Peyer's patch (tissue), 4 donors: ENCODE measurements around the gene DCP1B.

Source experiments
- CTCF ChIP-seq, 6 experiments: fragments of 450-650 bp in 4 of 6; fragments of 200-600 bp in 2 of 6; sonication (generic) in 1 of 6; IDR thresholded peaks; one replicate each; pipeline ENCODE4 v1.5.1; 2017 to 2019; ENCODE audit warnings: antibody characterized with exemption in 6 of 6, mild to moderate bottlenecking in 3 of 6, moderate library complexity in 1 of 6
- POLR2A ChIP-seq, 2 donors: fragments of 450-650 bp; IDR thresholded peaks; one replicate each; pipeline ENCODE4 v1.5.1; 2017; ENCODE audit warnings: antibody characterized with exemption in 2 of 2, mild to moderate bottlenecking in 2 of 2, moderate library complexity in 2 of 2

GRCh38 chr12:1912580-1913376, 91.5 kb downstream of the DCP1B start:
- no peak for TF ChIP-seq CTCF (IDR thresholded peaks at IDR 0.05)
- no peak for TF ChIP-seq POLR2A (IDR thresholded peaks at IDR 0.05)
